H9 (cell line): ENCODE measurements around the gene OPN4. TPM values are rescaled to one million over a fixed set of nuclear protein-coding genes. Genes with fewer than 3 reads are reported as not detected.

Experiments used
- DNase-seq: peaks from one replicate; pipeline ENCODE4 v3.0.0-alpha.2; 2017
- H2AFZ ChIP-seq: one replicate; pipeline ENCODE4 v1.6.1; 2013; ENCODE audit warnings: mild to moderate bottlenecking, low read length, control low read depth, moderate library complexity
- H2AK5ac ChIP-seq: 2 replicates; pipeline ENCODE4 v1.6.1; 2013; ENCODE audit warnings: low read length, control low read depth, mixed read lengths; ENCODE audit not compliant: insufficient read length
- H2BK120ac ChIP-seq: one replicate; pipeline ENCODE4 v1.6.1; 2013; ENCODE audit warnings: low read depth, mild to moderate bottlenecking, low read length, control low read depth, inconsistent platforms; ENCODE audit not compliant: poor library complexity, severe bottlenecking
- H2BK12ac ChIP-seq: 2 replicates; pipeline ENCODE4 v1.6.1; 2013; ENCODE audit warnings: low read length, control low read depth, mixed read lengths, low read depth; ENCODE audit not compliant: insufficient read length
- H2BK15ac ChIP-seq: 2 replicates; pipeline ENCODE4 v1.6.1; 2013; ENCODE audit warnings: low read depth, low read length, control low read depth
- H2BK20ac ChIP-seq: one replicate; pipeline ENCODE4 v1.6.1; 2013; ENCODE audit warnings: low read depth, mild to moderate bottlenecking, low read length, control low read depth, inconsistent platforms; ENCODE audit not compliant: poor library complexity, severe bottlenecking
- H2BK5ac ChIP-seq: 2 replicates; pipeline ENCODE4 v1.6.1; 2013; ENCODE audit warnings: low read length, control low read depth, mixed read lengths; ENCODE audit not compliant: insufficient read length
- H3K14ac ChIP-seq: 2 replicates; pipeline ENCODE4 v1.6.1; 2013; ENCODE audit warnings: low read length, control low read depth; ENCODE audit not compliant: insufficient read depth
- H3K18ac ChIP-seq: 2 replicates; pipeline ENCODE4 v1.6.1; 2013; ENCODE audit warnings: low read depth, mild to moderate bottlenecking, mixed read lengths, low read length, control low read depth; ENCODE audit not compliant: insufficient read length
- H3K23ac ChIP-seq: 2 replicates; pipeline ENCODE4 v1.6.1; 2013; ENCODE audit warnings: low read length, control low read depth, mixed read lengths, low read depth; ENCODE audit not compliant: insufficient read length
- H3K23me2 ChIP-seq: 2 replicates; pipeline ENCODE4 v1.6.1; 2013; ENCODE audit warnings: low read depth, mild to moderate bottlenecking, mixed read lengths, low read length, control low read depth; ENCODE audit not compliant: insufficient read length, poor library complexity, severe bottlenecking
- H3K27ac ChIP-seq: 2 replicates; pipeline ENCODE4 v1.5.1; 2013; ENCODE audit warnings: low read length, control low read depth, mixed read lengths, low read depth; ENCODE audit not compliant: insufficient read length
- H3K27me3 ChIP-seq: 2 replicates; pipeline ENCODE4 v1.6.1; 2013; ENCODE audit warnings: low read length, control low read depth, inconsistent platforms; ENCODE audit not compliant: insufficient read depth
- H3K4ac ChIP-seq: 2 replicates; pipeline ENCODE4 v1.6.1; 2013; ENCODE audit warnings: low read depth, mild to moderate bottlenecking, control low read depth, inconsistent platforms, low read length, moderate library complexity
- H3K4me1 ChIP-seq: 2 replicates; pipeline ENCODE4 v1.6.1; 2013; ENCODE audit warnings: low read length, control low read depth, inconsistent platforms; ENCODE audit not compliant: insufficient read depth
- H3K4me2 ChIP-seq: 2 replicates; pipeline ENCODE4 v1.6.1; 2013; ENCODE audit warnings: low read length, control low read depth, mixed read lengths; ENCODE audit not compliant: insufficient read length, insufficient read depth
- H3K56ac ChIP-seq: 2 replicates; pipeline ENCODE4 v1.6.1; 2013; ENCODE audit warnings: low read depth, mild to moderate bottlenecking, mixed read lengths, low read length, control low read depth; ENCODE audit not compliant: insufficient read length
- H3K79me1 ChIP-seq: 2 replicates; pipeline ENCODE4 v1.6.1; 2013; ENCODE audit warnings: low read depth, mild to moderate bottlenecking, moderate library complexity, low read length, control low read depth, inconsistent platforms; ENCODE audit not compliant: insufficient read depth, poor library complexity, severe bottlenecking
- H3K79me2 ChIP-seq: 2 replicates; pipeline ENCODE4 v1.6.1; 2013; ENCODE audit warnings: low read length, control low read depth, inconsistent platforms; ENCODE audit not compliant: insufficient read depth
- H3K9ac ChIP-seq: 2 replicates; pipeline ENCODE4 v1.6.1; 2013; ENCODE audit warnings: low read length, control low read depth, mixed read lengths; ENCODE audit not compliant: insufficient read length; ENCODE audit errors: extremely low read depth
- H3K9me3 ChIP-seq: one replicate; pipeline ENCODE4 v1.6.1; 2013; ENCODE audit warnings: low read depth, low read length, inconsistent platforms; ENCODE audit not compliant: control insufficient read depth
- H3T11ph ChIP-seq: one replicate; pipeline ENCODE4 v1.6.1; 2013; ENCODE audit warnings: mild to moderate bottlenecking, low read length, control low read depth, inconsistent platforms
- H4K20me1 ChIP-seq: one replicate; pipeline ENCODE4 v1.6.1; 2013; ENCODE audit not compliant: control insufficient read depth, insufficient read length, insufficient read depth
- H4K5ac ChIP-seq: 2 replicates; pipeline ENCODE4 v1.6.1; 2013; ENCODE audit warnings: low read depth, mild to moderate bottlenecking, mixed read lengths, low read length, control low read depth; ENCODE audit not compliant: insufficient read length
- H4K8ac ChIP-seq: replicated peaks from 2 replicates; pipeline ENCODE4 v1.6.1; 2013; ENCODE audit warnings: low read length, control low read depth, mixed read lengths, low read depth; ENCODE audit not compliant: insufficient read length
- H4K91ac ChIP-seq: 2 replicates; pipeline ENCODE4 v1.6.1; 2013; ENCODE audit warnings: low read depth, mild to moderate bottlenecking, moderate library complexity, mixed read lengths, low read length, control low read depth; ENCODE audit not compliant: insufficient read length
- H3K27ac Mint-ChIP-seq, 3 experiments: 2 replicates in 2 of 3; 3 replicates in 1 of 3; pipeline ENCODE4 v1.8.0; 2020 to 2021; ENCODE audit warnings: mixed read lengths in 3 of 3, mild to moderate bottlenecking in 1 of 3, moderate library complexity in 1 of 3
- H3K27me3 Mint-ChIP-seq: 2 replicates; pipeline ENCODE4 v1.8.0; 2021; ENCODE audit warnings: low read depth, mild to moderate bottlenecking, moderate library complexity, mixed read lengths
- H3K36me3 Mint-ChIP-seq, 3 experiments: 2 replicates in 2 of 3; 3 replicates in 1 of 3; pipeline ENCODE4 v1.8.0; 2020 to 2021; ENCODE audit warnings: low read depth in 3 of 3, mixed read lengths in 3 of 3; ENCODE audit not compliant: insufficient read depth in 1 of 3
- H3K4me1 Mint-ChIP-seq, 2 experiments: 2 replicates each; pipeline ENCODE4 v1.8.0; 2020; ENCODE audit warnings: mixed read lengths in 2 of 2
- H3K4me3 Mint-ChIP-seq, 2 experiments: 2 replicates in 1 of 2; 3 replicates in 1 of 2; pipeline ENCODE4 v1.8.0; 2020 to 2021; ENCODE audit warnings: mild to moderate bottlenecking in 2 of 2, mixed read lengths in 2 of 2, moderate library complexity in 1 of 2
- H3K9me3 Mint-ChIP-seq, 2 experiments: 2 replicates in 1 of 2; 3 replicates in 1 of 2; pipeline ENCODE4 v1.8.0; 2020; ENCODE audit warnings: mild to moderate bottlenecking in 2 of 2, mixed read lengths in 2 of 2, moderate library complexity in 1 of 2
- CTCF ChIP-seq: fragments of 200-600 bp; sonication (generic); conservative IDR thresholded peaks from 3 replicates; pipeline ENCODE4 v1.8.0; 2021; ENCODE audit warnings: antibody characterized with exemption, mild to moderate bottlenecking
- WGBS: extraction: QIAGEN DNeasy Blood & Tissue Kit; methylation state at CpG from one replicate; pipeline ENCODE4 v1.1.7; 2013; ENCODE audit warnings: missing lambda C conversion rate, low lambda C conversion rate, mixed read lengths; ENCODE audit not compliant: insufficient read length; ENCODE audit errors: extremely low coverage; 5-methylcytosine and 5-hydroxymethylcytosine counted together
- total RNA-seq: library from RNA; stranded (reverse); gene quantifications from 2 replicates; pipeline ENCODE4 v1.2.1, GENCODE V29; 2021

Gene OPN4
- total RNA-seq, 1 experiment from 2014 or later: not detected

DNA sequence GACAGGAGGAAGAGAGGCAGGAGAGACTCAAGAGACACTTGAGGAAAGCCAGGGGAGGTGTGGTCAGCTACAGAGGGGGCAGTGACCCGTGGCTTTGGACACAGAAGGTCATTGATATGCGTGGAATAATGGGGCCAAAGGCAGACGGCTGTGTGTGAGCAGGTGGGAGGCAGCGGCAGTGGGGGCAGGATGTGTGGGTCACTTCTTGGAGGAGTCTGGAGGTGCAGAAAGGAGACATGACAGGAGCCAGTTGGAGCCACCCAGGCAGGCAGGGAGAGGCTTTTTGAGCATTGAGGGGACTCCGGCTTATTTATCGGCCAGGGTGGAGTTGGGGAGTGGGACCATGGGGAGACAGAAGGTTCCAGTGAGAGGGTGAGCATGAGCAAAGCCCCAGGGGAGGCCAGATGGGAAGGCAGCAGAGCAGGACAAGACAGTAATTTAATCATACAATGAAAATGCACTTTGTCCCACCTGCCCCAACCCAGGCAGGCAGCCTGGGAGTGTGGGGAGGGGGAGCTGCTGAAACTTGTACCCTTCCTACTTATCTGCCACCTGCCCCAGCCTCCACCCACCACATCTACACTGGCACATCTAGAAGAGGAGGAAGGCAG is 19.0 kb downstream of the OPN4 start:
- Mint-ChIP-seq H3K27ac (peak overlapping the region in 1 of 3 experiments; percentile 32; a peak in 2 of 7 replicates), H3K36me3 (no peaks in the 10 kb centered on the region), H3K9me3 (no peaks in the 10 kb centered on the region), H3K27me3 (no peaks in the 10 kb centered on the region), H3K4me1 (peaks cover 34 to 54% of the 10 kb centered on the region in 2 experiments), H3K4me3 (no peak overlapping the region; a peak in 1 of 5 replicates)
- H2BK120ac ChIP-seq: no peak overlapping the region
- no peak overlapping the region for H3K23ac ChIP-seq
- H4K8ac ChIP-seq: no peak overlapping the region
- H3K27me3 ChIP-seq: no peaks in the 10 kb centered on the region
- H3K4ac ChIP-seq: no peak overlapping the region
- no peak overlapping the region for H3K18ac ChIP-seq
- no peak overlapping the region for H3K4me2 ChIP-seq
- no peak overlapping the region for H2AFZ ChIP-seq
- no peak overlapping the region for H3K14ac ChIP-seq
- H2BK5ac ChIP-seq: no peak overlapping the region
- TF ChIP-seq CTCF: no peak
- H2BK15ac ChIP-seq: no peak overlapping the region
- WGBS: no CpG with 5 or more reads among the region's 6 CpGs
- no peak overlapping the region for H4K5ac ChIP-seq
- no peak for DNase-seq
- no peak overlapping the region for H3K56ac ChIP-seq
- no peak overlapping the region for H4K91ac ChIP-seq
- H3K4me1 ChIP-seq: no peaks in the 10 kb centered on the region; the same call in 1 of the 2 replicates
- no peak overlapping the region for H2AK5ac ChIP-seq
- no peaks in the 10 kb centered on the region for H3K9me3 ChIP-seq
- no peak overlapping the region for H3K27ac ChIP-seq
- no peaks in the 10 kb centered on the region for H3K79me1 ChIP-seq
- H2BK12ac ChIP-seq: no peak overlapping the region
- no peak overlapping the region for H3K9ac ChIP-seq
- H3K23me2 ChIP-seq: no peaks in the 10 kb centered on the region
- no peaks in the 10 kb centered on the region for H4K20me1 ChIP-seq
- H3T11ph ChIP-seq: no peak overlapping the region
- no peak overlapping the region for H2BK20ac ChIP-seq
- no peaks in the 10 kb centered on the region for H3K79me2 ChIP-seq
